Sigmoid colon (tissue), 4 donors: Measurements from ENCODE around the gene EBLN2.

ENCODE experiments used
- CTCF ChIP-seq, 4 experiments: fragments of 450-650 bp in 3 of 4; fragments of 200-600 bp in 1 of 4; IDR thresholded peaks; one replicate each; pipeline ENCODE4 v1.5.1; 2016 to 2019; ENCODE audit warnings: antibody characterized with exemption in 4 of 4, mild to moderate bottlenecking in 3 of 4, moderate library complexity in 2 of 4
- EP300 ChIP-seq, 4 donors: sonication (generic); formaldehyde crosslinking; IDR thresholded peaks; one replicate each; pipeline ENCODE4 v1.6.1; 2017; ENCODE audit warnings: antibody characterized with exemption in 4 of 4
- POLR2A ChIP-seq, 2 donors: fragments of 450-650 bp; IDR thresholded peaks; one replicate each; pipeline ENCODE4 v1.6.1; 2016; ENCODE audit warnings: antibody characterized with exemption in 2 of 2, mild to moderate bottlenecking in 2 of 2, moderate library complexity in 2 of 2
- POLR2AphosphoS5 ChIP-seq, 4 donors: sonication (generic); formaldehyde crosslinking; IDR thresholded peaks; one replicate each; pipeline ENCODE4 v1.6.1; 2017; ENCODE audit warnings: antibody characterized with exemption in 4 of 4

GRCh38 chr3:73068419-73068818, 7.0 kb downstream of the EBLN2 start:
- TF ChIP-seq POLR2A (IDR thresholded peaks at IDR 0.05) (no peak), POLR2AphosphoS5 (IDR thresholded peaks at IDR 0.05) (no peak), CTCF (IDR thresholded peaks at IDR 0.05) (no peak), EP300 (IDR thresholded peaks at IDR 0.05) (no peak)
